HG02623 (cell line): ENCODE data around the gene TMF1.

Experiments
- ATAC-seq: cut with Tn5 transposase; IDR thresholded peaks from one replicate; pipeline ENCODE4 v1.9.1; 2021; ENCODE audit warnings: moderate library complexity; ENCODE audit not compliant: unreplicated experiment

TMF1 gene

DNA sequence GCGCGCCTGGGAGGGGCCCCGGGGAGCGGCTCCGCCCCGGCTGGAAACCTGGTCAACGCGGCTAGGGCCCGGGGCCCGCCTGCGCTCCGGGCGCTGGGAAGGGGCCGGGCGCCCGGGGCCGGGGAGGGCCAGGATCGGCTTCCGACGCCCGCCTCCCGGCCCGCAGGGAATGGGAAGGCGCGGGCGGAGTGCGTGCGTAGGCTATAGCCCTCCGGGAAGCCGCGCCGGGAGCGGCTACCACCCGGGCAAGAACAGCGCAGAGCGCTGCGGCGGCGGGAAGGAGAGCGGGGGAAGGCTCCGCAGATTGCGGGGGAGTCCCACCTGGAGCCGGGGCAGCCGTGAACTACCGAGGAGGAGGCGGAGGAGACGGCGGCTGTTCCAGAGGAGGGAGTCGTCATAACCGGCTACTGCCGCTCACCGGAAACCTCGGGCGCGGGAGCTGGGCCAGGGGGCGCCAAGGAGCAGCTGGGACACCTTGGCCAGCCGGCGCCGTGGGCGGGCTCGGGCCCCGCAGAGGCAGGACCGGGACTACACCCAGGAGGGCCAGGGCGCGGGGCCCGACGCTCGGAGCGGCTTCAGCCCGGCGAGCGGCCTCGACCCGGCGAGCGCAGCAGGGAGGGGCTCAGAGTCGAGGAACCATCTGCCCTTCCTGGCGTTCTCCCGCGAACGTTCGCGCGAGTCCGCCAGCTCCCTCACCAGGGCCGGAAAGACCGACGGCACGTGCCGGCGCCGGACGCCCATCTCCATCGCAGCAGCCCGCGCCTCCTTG is 38.7 kb downstream of the TMF1 start, which contains the start of gene EOGT:
Gene EOGT (minus strand): TSS at position 432 of the 769 bp plus-strand sequence. CDS start 3,838 bp downstream, outside the sequence.
- peak; percentile 82 for ATAC-seq

DNA sequence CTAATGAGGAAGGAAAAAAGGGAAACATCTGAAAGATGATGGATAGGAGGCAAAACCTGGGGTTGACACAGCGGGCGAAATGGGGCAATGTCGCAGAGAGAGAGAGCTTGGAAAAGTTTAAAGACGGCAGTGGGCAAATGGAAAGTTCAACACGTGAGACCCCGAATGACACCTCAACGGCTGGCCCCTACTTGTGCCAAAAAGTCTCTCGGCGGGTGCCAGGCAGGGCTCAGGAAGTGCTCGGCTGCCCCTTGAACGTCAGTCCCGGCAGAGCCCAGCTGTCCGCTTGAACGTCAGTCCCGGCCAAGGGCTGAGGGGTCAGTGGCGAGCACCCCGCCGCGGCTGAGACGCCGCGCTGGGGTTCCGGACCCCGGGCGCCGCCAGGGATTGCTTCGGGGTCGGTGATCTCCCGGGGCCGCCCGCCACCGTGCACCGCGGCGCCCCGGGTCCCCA is 39.3 kb downstream of the TMF1 start:
- peak; percentile 36 for ATAC-seq

DNA sequence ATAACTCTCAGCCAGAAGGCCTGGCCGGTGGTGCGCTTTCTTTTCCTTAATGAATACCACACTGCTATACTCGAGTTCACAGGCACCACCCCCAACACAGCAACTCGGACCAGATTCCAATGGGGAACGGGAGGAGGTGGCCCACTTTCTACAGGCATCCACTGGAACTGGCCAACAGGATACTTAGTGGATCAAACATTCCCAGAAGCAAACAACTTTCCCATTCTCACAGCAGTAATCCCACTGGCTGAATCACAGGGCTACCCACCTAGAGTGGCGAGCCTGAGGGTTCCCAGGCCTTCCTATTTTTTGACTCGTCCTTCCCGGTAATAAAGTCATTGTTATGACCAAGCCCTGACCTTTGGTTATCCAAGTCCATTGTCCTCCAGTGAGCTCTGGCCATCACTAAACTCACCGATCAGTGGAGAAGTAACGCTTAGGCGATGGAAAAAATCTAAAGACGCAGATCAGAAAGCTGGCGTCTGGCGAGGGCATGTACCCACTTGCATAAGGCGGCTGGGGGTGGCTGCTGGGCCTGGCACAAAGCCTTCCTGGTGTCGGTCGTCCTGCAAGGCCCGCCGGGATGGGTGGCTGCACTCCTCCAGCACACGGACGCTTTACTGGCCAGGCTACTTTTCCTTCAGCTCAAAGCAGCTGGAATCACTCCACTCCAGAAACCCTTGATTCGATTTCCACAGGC is 39.9 kb downstream of the TMF1 start:
- no peak for ATAC-seq

DNA sequence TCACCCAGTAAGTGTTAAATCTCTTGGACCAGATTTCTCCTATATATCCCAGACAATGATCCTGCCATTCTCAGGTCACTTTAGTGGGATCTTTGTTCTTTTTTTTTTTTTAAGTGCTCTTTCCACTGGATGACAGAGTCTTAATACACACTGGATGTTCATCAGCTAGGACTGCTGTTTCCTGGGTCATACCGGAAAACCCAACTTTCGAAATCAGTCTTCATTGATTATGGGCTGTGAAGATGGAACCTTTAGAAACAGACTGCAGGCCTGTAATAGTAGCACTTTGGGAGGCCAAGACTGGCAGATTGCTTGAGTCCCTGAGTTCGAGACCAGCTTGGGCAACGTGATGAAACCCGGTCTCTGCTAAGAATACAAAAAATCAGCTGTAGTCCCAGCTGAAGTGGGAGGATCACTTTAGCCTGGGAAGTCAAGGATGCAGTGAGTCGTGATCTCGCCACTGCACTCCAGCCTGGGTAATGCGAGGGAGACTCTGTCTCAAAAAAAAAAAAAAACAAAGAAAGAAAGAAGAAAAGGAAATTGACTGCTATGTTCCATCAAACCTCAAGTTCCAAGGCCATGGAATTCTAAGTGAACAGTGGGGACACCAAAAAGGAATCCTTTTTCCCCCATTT is 40.9 kb downstream of the TMF1 start:
- ATAC-seq, result no peak

DNA sequence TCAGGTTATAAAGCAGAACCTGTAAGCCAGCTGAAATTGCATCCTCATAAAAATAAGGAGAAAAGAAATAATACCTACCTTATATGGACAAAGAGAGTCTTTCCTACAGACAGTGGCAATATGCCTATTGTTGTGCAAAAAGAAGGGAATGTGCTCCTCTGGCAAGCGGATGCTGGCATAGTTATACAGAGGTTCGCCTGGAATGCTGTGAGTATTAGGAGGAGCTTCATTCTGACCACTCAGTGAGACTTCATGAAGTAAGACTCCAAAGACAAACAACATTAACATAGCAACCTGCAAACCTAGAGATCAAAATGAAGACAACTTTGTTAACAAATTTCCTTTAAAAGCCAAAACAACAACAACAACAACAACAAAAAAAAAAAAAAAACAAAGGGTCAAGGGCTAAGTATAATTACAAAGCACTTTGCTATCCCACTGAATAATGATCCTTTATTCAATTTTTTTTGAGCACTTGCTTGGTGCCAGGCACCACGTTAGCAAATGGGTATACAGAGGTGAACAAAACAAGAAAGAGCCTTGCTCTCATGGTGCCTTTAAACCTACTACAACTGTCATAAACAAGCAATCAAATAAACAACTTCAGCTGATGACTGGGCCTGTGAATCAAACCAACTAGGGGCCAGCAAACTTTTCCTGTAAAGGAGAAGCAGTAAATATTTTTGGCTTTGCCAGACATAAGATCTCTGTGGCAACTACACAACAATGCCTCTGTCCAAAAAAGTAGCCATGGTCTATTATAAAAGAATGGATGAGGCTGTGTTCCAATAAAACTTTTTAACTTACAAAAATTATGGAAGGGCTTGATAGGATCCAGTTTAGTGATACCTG is 42.3 kb downstream of the TMF1 start:
- ATAC-seq, result no peak

DNA sequence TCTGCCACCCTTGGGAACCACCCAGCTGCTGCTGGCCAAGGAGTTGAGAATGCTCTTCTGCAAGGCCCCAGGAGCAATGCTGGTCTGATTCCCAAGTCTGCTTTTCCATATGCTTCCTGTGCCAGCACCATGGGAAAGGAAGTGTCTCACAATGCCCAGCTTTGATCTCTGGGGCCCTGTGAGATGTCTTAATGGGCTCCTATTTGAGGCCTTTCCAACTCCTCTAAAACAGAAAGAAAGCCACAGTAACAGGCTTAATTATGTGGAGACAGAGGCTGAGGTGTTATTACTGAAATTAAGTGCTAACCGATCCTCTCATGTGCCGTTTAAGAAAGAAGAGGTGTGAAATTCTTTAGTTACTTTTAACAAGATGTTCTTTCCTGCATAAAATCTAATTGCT is 43.2 kb downstream of the TMF1 start:
- ATAC-seq, result no peak

DNA sequence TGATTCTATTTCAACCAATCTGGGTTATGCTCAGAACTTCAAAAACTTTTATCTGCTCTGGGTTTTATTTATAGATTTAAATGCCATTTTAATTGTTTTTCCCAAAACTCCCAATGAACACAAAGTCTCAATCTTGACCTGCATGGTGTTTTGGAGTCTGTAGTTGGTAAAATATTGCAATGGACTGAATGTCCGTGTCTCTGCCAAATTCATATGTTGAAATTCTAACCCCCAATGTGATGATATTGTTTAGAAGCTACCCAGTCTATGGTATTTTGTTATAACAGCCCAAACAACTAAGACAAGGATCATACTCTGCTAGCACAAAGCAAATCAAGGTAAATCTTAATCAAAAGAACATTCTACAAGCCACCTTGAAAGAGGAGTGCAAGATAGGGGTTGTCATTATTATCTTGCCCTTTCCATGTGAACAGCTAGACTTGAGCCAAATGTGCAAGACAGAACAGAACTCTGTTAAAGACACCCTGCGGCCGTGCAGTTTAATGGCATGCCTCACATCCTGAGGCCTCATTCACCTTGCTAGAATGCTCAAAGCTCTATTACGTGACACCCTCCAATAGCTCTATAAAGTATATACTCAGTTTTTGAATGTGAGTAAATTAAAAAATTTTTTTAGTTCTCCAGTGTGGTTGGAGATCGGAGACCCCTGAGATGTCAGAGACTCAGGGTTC is 46.2 kb downstream of the TMF1 start:
- ATAC-seq, result no peak

DNA sequence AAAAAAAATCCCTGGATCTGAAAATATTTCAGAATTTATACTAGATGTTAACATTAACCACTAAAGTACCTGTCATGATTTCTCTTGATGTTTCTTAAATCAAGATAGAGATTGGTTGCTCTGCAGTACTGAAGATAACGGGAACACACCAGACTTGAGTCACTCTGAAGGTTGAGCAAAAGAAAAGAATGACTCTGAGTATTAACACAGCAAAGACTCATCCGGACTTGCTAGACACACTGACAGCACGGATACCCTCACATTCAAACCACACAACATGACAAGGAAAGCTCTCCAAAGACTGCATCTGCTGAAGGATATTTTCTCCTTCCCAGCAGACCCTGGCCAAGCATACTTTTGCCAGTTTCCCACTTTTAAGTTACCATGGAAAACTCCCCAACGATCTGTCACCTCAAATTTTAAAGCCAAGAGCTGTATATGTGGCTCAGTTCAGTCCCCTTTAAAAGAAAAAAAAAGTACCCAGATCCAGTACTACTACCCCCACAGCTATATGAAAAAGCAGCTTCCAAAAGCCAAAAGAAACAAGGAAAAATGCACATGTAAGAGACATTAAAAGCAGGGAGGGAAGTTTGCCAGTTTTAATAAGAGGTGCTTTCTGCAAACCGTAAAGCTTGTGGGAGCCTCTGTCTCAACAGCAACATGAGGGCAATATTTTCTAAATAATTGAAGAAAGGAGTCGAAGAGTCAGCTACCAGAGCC is 46.9 kb downstream of the TMF1 start:
- no peak for ATAC-seq

DNA sequence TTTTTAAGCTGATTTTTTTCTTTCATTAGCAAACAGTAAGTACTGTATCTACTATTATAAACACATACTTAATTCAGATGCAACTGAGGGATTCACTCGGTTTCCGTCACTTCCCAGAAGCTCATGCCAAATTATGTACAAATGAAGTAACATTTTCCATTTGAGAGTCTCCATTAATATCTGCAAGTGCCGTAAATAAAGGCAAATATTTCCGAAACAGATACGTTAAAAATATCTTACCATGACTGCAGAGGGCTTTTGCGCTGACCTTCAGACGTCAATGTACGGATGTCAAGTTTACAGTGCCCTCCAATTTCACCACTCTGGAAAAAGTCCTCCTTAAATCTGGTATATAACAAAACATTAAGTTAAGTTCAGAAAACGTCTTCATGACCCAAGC is 48.0 kb downstream of the TMF1 start:
- ATAC-seq, result no peak

DNA sequence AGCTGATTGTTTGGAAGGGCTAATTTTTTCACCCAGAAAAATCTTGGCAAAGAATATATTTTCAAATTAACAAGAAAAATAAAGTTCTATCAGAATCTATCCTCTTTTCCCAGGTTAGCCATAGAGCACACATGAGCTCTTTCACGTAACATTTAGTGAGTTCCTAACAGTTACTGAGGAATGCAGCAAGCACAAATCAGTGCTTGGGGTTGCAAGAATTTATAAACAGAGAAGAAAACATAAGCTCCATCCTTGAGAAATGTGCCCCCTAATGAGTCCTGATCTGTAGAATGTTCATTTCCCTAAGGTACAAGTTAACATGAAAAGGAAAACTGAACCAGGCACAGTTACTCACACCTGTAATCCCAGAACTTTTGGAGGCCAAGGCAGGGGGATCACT is 52.5 kb downstream of the TMF1 start:
- no peak for ATAC-seq

DNA sequence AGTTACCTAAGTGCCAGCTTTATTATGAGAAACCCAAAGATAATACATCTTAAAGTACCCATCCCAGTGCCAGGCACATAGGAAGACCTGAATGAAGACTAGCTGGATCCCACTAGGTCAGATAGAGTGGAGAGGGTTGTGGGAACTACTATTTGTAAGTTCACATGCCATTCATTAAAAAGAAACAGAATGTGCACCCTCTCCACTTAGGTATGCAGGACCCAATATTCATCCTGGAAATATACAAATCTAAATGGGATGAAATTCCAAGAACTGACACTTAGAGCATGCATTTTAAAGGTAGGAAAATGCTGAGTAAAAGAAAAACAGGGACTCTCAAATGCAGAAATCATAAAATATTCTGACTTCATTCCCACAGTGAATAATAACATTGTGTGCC is 53.0 kb downstream of the TMF1 start:
- no peak for ATAC-seq

DNA sequence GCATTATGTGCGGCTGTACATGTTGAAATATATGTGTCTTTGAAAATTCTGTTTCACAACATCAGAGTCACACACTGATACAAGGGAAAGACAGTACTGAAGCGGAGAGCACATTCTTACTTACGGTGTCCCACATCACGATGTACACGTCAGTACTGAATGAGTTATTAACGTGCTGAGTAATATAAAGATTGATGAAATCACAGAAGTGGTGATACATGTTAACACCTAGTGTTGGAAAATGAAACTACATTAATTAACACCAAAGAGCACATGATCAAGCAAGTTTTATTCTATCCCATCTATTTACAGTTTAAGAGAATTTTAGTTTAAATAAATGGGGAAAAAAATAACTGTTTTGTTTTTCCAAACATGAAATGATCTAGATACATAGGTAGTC is 54.2 kb downstream of the TMF1 start:
- no peak for ATAC-seq

DNA sequence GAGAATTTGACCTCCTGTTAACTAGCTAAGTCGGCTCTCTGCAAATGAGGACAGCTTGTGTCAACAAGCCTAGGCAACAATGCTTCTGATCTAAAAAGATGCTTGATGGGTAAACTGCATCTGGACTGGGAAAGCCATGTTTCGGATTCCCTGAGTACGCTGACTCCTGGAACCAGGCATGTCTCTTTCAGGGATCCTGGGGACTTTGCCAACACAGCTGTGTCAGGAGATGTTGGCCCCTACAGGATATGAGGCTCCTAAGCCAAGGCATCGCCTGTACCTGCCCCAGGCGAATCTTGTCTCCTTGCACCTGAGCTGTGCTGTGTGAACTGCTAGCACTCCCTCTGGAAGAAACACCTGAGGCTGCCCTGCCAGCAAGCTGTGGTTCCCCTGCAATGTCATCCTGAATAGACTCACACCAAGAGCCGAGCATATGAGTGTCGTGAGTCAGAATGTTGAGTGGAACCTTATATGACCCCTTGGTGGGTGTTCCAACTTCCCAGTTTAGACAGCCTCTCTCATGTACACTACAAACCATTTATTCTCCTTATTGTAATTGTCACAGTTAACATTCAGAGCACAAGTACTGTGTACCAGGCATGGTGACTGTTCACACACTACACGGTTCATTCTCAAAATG is 55.7 kb downstream of the TMF1 start:
- ATAC-seq, result no peak

DNA sequence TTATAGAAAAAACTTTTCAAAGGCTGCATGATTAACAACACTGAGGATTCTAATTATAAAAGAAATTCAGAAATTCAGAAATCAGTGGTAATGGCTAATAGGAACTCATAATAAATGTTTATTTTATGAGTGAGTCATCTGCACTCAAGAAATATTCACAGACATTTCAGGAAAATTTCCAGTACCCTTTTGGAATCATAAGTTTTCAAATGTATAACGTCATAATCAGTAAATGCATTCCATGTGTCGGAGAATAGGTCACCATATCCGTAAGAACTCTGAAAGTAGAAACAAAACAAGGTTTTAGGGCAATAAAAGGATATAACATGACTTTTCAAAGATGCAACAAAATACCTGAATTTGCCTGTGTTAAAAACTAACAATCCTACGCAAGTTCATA is 63.4 kb downstream of the TMF1 start:
- ATAC-seq, result no peak

DNA sequence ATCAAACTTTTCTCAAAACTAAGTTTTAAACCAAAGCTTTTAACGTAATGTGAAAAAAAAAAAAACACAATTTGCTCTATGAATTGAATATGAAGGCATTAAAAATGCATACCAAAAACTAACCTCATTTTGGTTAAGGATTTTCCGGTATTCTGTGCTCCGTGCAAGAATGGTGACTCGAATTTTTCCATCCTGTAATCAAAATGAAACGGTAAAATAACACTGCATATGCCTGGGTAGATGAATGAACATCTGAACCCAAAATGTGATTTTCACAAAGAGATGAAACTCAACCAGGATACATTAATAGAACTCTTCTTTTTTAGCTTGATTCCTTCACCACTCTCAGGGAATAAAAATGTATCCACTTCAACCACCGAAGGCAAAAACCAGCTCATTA is 64.8 kb downstream of the TMF1 start:
- no peak for ATAC-seq

DNA sequence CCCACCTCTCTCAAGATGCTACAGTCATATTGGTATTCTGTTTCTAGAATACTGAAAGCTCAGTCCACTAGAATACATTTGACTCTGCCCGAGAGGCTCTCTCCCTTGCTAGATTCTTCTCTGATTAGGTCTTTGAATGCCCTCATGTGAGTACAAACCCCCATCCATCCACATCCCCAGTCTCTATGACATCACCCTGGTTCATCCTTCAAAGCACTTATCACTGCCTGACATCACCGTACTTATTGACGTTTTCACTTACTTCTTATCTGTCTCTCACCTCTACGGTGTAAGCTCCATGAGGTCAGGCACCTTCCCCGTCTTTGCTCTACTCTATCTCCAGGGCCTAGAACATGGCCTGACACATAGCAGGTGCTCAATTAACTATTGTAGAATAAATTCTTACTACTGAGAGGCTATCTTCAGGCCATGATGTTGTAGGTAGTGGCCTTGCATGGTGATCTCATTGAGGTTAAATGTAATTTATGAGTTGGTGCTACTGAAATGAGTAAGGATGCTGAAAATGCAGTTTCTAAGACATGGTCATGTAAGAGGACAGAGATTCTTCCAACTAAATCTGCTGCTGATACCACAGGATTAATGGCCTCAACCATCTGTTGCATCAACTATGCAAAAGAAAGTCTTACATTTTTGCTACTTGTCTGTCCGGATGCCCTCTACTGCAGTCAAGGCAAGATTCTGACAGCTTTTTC is 65.5 kb downstream of the TMF1 start:
- no peak for ATAC-seq

DNA sequence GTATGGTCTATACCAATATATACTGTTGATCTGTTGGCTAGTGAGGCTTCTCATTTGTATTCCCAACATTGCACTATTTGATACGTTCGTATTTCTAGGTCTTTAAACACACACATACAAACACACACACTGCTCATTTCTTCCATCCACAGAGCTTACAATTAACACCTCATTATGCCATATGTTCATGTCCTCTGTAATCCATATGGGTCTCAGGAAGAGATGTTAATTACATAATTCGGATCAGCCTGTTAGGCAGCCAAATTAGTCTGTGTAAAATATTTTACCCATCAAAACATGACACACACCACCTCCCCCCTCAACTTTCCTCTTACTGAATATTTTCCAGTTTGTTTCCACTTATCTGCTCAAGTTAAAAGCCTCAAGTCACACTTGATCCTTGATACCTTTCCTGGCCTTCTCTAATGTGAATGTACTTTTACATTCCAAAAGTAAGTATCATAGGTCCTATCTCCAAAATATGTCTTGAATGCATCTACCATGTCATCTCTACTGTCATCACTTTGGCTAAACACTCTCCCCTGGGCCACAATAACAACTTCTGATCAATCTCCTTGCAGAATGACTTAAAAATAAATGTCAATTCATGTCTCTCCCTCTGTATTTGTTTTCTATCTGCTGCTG is 66.9 kb downstream of the TMF1 start:
- ATAC-seq, result no peak

DNA sequence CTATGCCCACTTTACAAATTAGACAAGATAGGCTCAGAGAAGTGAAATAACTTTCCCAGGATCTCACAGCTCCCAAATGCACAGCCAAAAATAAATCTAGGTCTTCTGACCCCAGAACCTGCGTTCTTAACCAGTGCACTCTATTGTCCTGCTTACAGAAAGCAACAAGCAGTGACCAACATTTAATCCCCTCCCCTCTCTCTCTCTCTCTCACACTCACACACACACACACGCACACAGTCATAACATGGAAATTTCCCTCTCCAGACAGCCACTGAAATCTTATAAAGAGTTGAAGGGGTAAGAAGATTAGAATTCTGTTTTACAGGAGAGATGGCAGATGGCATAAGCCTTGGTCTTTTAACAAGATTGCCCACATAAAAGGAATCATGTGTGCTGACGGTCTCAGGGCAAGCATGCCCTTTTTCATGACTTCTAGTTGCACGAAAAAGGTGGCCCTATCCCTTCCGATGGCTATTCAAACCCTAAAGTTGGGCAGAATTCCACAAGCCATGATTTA is 68.1 kb downstream of the TMF1 start:
- no peak for ATAC-seq
